Measurements from ENCODE around the gene STYXL2.

STYXL2 gene

GRCh38 chr1:167081594-167082156 lies 12.2 kb upstream of the STYXL2 start:
- no peak for DNase-seq

- no peak for DNase-seq
Measured at GRCh38 chr1:167082511-167083027, 11.3 kb upstream of the STYXL2 start.

- DNase-seq, result no peak
Measured at GRCh38 chr1:167083066-167083665, 10.7 kb upstream of the STYXL2 start.

GRCh38 chr1:167083871-167084270 lies 10.0 kb upstream of the STYXL2 start:
- DNase-seq, result no peak

GRCh38 chr1:167084757-167085156 lies 9.1 kb upstream of the STYXL2 start:
- no peak for DNase-seq

- DNase-seq, result no peak
Measured at GRCh38 chr1:167086033-167086432, 7.8 kb upstream of the STYXL2 start.

GRCh38 chr1:167086768-167087167 lies 7.1 kb upstream of the STYXL2 start:
- DNase-seq, result no peak

- DNase-seq, result no peak
Measured at GRCh38 chr1:167088746-167089417, 5.0 kb upstream of the STYXL2 start.

GRCh38 chr1:167089939-167090313 lies 3.9 kb upstream of the STYXL2 start:
- no peak for DNase-seq

- DNase-seq, result no peak
Measured at GRCh38 chr1:167090314-167090942, 3.4 kb upstream of the STYXL2 start, which contains the start of gene GPA33. GPA33 (minus strand) TSS chr1:167090377; CDS start chr1:167090287, 90 bp downstream.

GRCh38 chr1:167092653-167093052 lies 1.2 kb upstream of the STYXL2 start:
- DNase-seq, result no peak

GRCh38 chr1:167094690-167095089 lies 815 bp downstream of the STYXL2 start:
- DNase-seq, result no peak

- no peak for DNase-seq
Measured at GRCh38 chr1:167095368-167095767, 1.5 kb downstream of the STYXL2 start.

- no peak for DNase-seq
Measured at GRCh38 chr1:167099851-167100250, 6.0 kb downstream of the STYXL2 start.

GRCh38 chr1:167100730-167101129 lies 6.9 kb downstream of the STYXL2 start:
- no peak for DNase-seq

GRCh38 chr1:167101754-167102153 lies 7.9 kb downstream of the STYXL2 start:
- no peak for DNase-seq

- DNase-seq, result no peak
Measured at GRCh38 chr1:167102906-167103573, 9.2 kb downstream of the STYXL2 start.

GRCh38 chr1:167104256-167104633 lies 10.4 kb downstream of the STYXL2 start:
- DNase-seq, result no peak

- DNase-seq, result no peak
Measured at GRCh38 chr1:167105271-167106118, 11.6 kb downstream of the STYXL2 start.

- DNase-seq, result no peak
Measured at GRCh38 chr1:167106119-167106461, 12.2 kb downstream of the STYXL2 start.

GRCh38 chr1:167107456-167107855 lies 13.6 kb downstream of the STYXL2 start:
- DNase-seq, result no peak

GRCh38 chr1:167109125-167109524 lies 15.2 kb downstream of the STYXL2 start:
- no peak for DNase-seq

Measured in NK-92 treated with Interleukin-12 subunit alpha and Interleukin-12 subunit beta, amount 100 ng/mL, for 24 hours (cell line).